Ammon's horn (tissue), 1 donor: ENCODE results near the gene IRS1.

ENCODE experiments used
- DNase-seq: peaks from one replicate; pipeline ENCODE4 v3.0.0-alpha.2; 2016; ENCODE audit warnings: low spot score

IRS1 gene

GRCh38 chr2:226720948-226721347 lies 78.7 kb downstream of the IRS1 start:
- no peak for DNase-seq

DNA sequence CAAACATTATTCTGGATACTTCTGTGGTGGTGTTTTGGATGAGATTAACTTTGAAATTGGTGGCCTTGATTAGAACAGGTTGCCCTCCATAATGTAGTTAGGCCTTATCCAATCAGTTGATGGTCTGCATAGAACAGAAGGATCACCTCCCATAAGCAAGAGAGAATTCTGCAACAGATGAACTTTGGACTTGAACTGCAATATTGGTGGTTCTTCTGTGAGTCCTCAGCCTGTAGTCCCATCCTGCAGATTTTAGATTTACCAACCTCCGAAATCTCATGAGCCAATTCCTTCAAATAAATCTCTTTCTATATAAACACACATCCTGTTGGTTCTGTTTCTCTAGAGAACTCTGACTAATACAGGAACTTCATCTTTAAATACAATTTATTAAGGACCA lies 81.9 kb downstream of the IRS1 start:
- no peak for DNase-seq

- DNase-seq: no peak
Measured at GRCh38 chr2:226716126-226716525, 83.5 kb downstream of the IRS1 start.

DNA sequence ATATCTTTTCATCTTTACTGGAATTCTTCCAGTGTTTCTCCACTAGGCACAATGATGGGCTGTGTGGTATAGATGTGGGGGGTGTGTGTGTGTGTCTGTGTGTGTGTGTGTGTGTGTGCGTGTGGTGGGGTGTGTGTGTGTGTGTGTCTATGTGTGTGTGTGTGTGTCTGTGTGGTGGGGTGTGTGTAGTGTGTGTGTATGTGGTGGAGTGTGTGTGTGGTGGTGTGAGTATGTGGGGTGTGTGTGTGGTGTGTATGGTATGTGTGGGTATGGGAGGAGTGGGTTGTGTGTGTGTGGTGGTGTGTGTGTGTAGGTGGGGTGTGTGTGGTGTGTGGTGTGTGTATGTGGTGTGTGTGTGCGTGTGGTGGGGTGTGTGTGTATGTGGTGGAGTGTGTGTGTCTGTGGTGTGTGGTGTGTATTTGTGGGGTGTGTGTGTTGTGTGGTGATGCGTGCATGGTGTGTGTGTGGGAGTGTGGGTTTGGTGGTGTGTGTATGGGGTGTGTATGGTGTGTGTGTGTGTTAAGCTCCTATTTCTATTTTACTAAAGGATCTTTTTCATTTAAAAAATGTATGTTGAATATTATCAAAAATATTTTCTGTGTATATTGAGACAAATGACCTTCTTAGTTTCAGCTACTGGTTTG lies 84.2 kb downstream of the IRS1 start:
- no peak for DNase-seq

DNA sequence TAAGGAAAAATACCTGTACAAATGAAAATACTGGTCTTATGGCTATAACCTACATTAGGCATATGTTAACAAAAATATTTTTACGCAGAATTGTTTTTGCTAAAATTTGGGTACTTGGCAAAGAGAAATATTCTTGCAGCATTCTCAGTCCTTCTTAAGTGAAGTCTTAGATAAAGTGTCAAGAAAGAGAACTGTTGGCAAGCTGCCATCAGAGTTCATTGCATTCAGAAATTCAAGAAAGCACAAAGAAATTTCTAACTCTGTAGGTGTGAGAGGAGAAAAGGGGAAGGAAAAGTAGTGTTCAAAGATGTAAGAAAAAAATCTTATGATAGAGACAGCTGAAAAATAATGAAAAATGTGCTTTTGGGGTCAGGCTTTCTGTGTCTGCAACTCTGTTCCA lies 86.7 kb downstream of the IRS1 start:
- DNase-seq: no peak

DNA sequence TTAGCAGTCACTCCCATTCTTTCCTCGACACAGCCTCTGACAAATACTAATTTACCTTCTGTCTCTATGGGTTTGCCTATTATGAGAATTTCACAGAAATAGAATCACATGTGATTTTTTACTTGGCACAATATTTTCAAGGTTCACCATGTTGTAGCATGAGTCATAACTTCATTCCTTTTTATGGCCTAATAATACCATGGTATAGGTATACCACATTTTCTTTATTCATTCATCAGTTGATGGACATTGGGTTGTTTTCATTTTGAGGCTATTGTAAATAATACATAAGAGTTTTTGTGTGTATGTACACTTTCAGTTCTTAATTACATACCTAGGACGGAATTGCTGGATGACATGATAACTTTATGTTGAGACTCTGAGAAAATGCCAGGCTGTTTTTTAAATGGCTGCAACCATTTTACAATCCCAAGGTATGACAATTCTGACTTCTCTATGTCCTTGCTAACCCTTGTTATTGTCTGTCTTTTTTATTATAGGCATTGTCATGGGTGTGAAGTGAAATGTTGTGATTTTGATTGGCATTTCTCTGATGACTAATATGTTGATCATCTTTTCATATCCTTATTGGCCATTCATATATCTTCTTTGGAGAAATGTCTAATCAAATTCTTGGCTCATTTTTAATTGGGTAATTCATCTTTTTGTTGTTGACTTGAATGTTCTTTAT lies 87.9 kb downstream of the IRS1 start:
- no peak for DNase-seq

DNA sequence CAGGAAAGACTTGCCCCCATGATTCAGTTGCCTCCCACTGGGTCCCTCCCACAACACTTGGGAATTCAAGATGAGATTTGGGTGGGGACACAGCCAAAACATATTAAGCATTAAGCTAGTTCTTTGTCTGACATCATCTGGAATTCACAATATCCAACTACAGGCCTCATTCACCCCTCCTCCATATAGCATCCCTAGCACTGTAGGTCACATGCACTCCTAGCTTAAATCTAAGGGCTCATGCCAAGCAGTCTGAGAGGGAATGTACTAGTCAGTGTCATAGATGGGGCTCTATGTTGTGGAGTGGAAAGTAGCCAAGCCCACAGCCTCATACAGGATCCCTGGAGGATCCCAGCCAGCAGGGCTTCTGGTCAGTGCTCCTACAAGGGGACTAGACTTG lies 92.1 kb downstream of the IRS1 start:
- DNase-seq: no peak

- no peak for DNase-seq
Measured at GRCh38 chr2:226705965-226706364, 93.7 kb downstream of the IRS1 start.

DNA sequence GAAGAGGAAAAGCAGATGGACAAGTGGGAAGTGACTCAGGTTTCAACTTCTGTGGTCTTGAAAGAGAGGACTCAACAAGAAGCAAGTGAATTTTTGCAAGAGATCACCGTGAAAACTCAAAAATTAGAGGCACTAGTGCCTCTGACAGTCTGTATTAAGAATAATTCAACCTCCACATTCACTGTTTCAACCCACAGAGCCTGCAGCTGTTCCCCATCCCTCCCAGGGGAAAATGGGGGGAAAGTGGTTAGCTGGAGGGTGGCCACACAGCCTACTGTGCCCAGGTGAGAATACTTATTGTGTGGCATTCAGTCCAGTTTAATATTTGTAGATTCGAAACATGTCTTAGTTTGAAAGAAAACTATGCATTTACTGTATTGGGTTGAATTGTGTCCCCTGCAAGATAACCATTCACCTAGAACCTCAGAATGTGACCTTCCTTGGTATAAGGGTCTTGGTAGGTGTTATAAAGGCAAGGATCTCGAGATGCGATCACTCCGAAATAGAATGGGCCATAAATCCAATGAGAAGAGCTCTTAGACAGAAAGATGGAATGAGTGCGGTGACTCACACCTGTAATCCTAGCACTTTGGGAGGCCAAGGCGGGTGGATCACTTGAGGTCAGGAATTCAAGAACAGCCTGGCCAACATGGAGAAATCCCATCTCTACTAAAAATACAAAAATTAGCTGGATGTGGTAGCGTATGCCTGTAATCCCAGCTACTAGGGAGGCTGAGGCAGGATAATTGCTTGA lies 94.3 kb downstream of the IRS1 start:
- no peak for DNase-seq

DNA sequence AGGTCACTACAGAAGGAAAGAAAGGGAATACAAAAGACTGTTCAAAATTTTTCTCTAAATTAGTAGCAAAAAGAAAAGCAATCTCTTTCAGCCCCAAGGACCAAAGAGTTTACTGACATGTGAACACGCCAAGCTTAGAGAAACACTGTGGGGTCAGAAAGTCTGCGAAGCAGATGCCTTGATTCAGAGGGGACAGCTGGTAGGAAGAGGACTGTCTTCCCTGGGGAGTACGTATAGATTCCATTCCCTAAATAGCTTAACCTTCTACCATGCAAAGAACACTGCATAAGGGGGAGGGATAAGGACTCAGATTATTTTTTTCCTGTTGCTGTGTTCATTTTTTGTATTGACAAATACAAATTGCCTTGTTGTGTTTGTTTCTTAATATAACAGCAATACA lies 96.1 kb downstream of the IRS1 start:
- DNase-seq: no peak

- DNase-seq: no peak
Measured at GRCh38 chr2:226702376-226702775, 97.2 kb downstream of the IRS1 start.

GRCh38 chr2:226701052-226701451 lies 98.6 kb downstream of the IRS1 start:
- peak; percentile 5 for DNase-seq

DNA sequence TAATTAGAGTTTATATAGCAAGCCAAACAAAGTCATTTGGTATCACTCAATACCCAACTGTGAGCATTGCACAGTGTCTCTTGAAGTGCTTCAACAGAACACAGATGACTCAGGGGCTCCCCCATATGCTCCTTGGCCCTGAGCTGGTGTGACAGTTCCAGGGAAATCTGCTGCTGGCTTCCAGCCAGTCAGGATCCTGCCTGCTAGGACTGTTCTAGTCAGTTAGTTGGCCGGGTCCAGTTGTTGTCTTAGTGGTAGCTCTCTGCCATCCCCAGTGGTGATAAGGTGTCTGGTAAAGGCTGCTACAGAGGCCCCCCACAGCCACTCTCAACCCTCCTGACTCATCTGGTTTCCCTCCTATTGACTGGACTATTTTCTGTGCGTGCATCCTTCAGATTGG lies 100.3 kb downstream of the IRS1 start:
- peak; percentile 38 for DNase-seq

DNA sequence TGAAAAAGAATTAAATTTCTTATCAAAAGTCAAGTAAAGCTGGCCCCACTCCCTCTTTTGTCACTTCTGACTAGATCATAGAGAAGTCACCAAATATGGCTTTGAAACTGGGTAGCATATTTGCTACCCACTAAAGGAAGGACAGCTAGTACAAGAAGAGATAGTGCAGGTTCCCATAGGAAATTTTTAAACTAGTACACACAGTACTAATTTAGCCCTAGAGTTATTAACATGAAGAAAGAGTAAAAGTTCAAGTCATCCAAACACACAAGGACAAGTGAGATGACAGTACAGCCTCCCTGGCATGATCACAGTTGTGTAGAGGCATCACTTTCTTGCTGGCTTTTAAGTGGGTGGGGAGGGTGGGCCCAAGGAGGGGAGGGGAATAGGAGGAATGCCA lies 100.9 kb downstream of the IRS1 start:
- no peak for DNase-seq

DNA sequence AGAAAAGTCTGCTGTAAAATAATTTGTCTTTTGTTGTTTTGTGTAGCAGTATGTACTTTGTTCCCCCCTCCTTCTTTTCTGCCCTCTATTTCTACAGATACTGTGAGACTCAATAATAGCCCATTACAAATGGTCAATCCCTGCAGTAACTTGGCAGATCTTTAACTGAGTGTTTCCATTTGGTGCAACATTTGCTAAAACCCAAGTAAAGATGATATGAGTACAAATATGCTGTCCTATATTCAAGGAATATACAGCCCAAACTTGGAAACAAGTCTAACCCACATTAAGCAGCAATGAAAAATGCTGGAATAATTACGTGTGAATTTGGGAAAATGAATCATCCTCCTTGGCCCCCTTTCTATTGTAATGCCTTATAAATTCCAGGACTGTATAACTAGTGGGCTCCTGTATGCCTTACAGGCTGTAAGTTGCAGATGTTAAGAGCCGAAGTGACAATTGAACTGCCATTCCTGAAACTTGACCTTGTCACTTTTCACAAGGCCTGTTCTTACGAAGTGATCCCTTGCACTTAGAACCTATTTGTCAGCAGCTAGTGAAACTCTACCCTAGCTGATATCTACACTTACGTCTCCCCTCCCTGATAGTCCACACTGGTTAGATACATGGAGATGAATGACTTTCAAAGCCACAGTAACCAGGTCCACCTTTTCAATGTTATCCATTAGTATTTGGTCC lies 104.9 kb downstream of the IRS1 start:
- DNase-seq: no peak

DNA sequence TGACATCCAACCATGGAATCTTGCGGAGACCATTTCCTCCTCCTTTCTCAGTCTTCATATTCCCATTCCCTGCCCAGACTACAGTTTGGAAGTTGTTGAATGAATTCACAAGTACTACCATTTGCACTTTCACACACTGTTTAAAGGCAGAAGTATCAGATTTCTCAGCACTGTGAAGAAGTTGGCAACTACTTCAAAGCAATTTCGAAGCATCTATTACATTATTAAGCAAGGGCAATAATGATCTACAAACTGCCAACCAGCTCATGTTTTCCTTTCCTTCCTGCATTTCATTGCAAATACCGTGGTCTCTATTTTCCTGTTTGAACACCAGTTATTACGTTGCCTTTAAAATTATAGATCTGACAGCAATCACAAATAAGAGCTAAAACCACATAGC lies 105.5 kb downstream of the IRS1 start:
- DNase-seq: no peak

DNA sequence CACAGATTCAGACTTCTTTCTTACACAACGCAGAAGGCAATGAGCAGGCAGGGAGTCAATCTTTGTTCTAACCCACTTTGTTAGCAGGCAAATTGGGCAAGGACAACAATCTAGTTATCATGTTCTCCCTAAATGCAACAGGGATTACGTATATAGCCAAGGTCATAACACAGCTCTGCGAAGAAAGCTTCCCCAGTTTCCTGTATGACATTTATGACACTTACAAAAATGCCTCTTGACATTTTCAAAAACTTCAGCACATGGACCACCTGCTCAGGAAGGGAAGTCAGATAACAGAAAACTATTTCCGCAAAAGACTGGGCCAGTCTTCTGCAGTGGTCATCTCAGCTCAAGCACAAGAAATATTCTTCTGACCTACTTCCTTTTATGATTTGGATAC lies 106.1 kb downstream of the IRS1 start:
- no peak for DNase-seq

- DNase-seq: no peak
Measured at GRCh38 chr2:226692521-226693126, 107.0 kb downstream of the IRS1 start.

- no peak for DNase-seq
Measured at GRCh38 chr2:226691255-226691654, 108.4 kb downstream of the IRS1 start.

DNA sequence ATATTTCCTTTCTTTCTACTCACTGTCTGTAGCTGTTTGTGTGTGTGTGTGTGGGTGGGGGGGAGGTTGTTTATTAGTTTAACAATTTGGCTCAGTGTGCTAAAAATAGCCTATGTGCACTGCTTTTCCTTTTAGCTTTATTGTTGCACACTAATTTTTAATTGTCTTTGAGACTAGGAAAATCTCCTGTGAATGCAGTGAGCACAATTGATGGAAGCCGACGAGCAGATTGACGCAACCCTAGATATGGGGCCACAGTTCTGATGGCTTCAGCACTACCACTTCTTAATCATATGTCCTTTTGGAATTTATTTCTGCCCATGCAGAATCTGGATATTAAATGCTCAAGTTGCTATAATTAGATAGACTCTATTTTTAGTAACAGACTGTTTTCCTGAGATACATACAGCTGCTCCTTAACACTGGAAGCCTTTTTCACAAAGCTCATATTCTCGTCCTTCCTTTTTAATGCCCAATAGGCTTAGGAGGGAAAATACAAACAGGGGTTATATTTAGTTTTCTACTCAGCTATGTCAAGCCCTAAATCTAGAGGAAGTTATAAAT lies 109.1 kb downstream of the IRS1 start:
- no peak for DNase-seq

GRCh38 chr2:226687641-226688253 lies 111.9 kb downstream of the IRS1 start:
- no peak for DNase-seq

- DNase-seq: no peak
Measured at GRCh38 chr2:226684563-226684959, 115.1 kb downstream of the IRS1 start.
